ENCODE measurements around the gene TLE5.

Gene TLE5

GRCh38 chr19:3010871-3011270 lies 51.4 kb downstream of the TLE5 start:
- no peaks in the 10 kb centered on the region for H4K20me1 ChIP-seq (ENCODE audit: insufficient read depth)
- H3K4me2 ChIP-seq = no peak overlapping the region
- H3K79me2 ChIP-seq (ENCODE audit: insufficient read depth, low read depth) = no peaks in the 10 kb centered on the region
- peaks cover 7% of the 10 kb centered on the region for H3K4me1 ChIP-seq (ENCODE audit: low read depth, poor library complexity, severe bottlenecking)
- TF ChIP-seq CTCF (conservative IDR thresholded peaks at IDR 0.05; ENCODE audit: low read depth, low read length) = no peak
- no peaks in the 10 kb centered on the region for H3K36me3 ChIP-seq (ENCODE audit: insufficient read depth)
- peaks cover 85% of the 10 kb centered on the region for H3K27me3 ChIP-seq (ENCODE audit: insufficient read depth, low read depth)
- H2AFZ ChIP-seq (ENCODE audit: low read depth) = no peak overlapping the region
- no peak overlapping the region for H3K27ac ChIP-seq
- H3K4me3 ChIP-seq (IDR thresholded peaks at IDR 0.05; ENCODE audit: insufficient read depth, low read depth, low read length) = no peak overlapping the region
- no peak overlapping the region for H3K9ac ChIP-seq

- H3K4me2 ChIP-seq = no peak overlapping the region
- TF ChIP-seq CTCF (conservative IDR thresholded peaks at IDR 0.05; ENCODE audit: low read depth, low read length) = no peak
- H3K27me3 ChIP-seq (ENCODE audit: insufficient read depth, low read depth) = peaks cover 85% of the 10 kb centered on the region
- H3K27ac ChIP-seq = no peak overlapping the region
- H3K4me3 ChIP-seq (IDR thresholded peaks at IDR 0.05; ENCODE audit: insufficient read depth, low read depth, low read length) = no peak overlapping the region
- peaks cover 7% of the 10 kb centered on the region for H3K4me1 ChIP-seq (ENCODE audit: low read depth, poor library complexity, severe bottlenecking)
- no peaks in the 10 kb centered on the region for H4K20me1 ChIP-seq (ENCODE audit: insufficient read depth)
- no peaks in the 10 kb centered on the region for H3K79me2 ChIP-seq (ENCODE audit: insufficient read depth, low read depth)
- no peak overlapping the region for H2AFZ ChIP-seq (ENCODE audit: low read depth)
- H3K36me3 ChIP-seq (ENCODE audit: insufficient read depth) = no peaks in the 10 kb centered on the region
- no peak overlapping the region for H3K9ac ChIP-seq
Measured at GRCh38 chr19:3008994-3009393, 53.3 kb downstream of the TLE5 start.

GRCh38 chr19:3007975-3008374 lies 54.3 kb downstream of the TLE5 start:
- no peaks in the 10 kb centered on the region for H3K79me2 ChIP-seq (ENCODE audit: insufficient read depth, low read depth)
- no peaks in the 10 kb centered on the region for H3K36me3 ChIP-seq (ENCODE audit: insufficient read depth)
- H3K9ac ChIP-seq = no peak overlapping the region
- no peak overlapping the region for H3K4me2 ChIP-seq
- no peak overlapping the region for H2AFZ ChIP-seq (ENCODE audit: low read depth)
- no peak overlapping the region for H3K4me3 ChIP-seq (IDR thresholded peaks at IDR 0.05; ENCODE audit: insufficient read depth, low read depth, low read length)
- H4K20me1 ChIP-seq (ENCODE audit: insufficient read depth) = no peaks in the 10 kb centered on the region
- no peak for TF ChIP-seq CTCF (conservative IDR thresholded peaks at IDR 0.05; ENCODE audit: low read depth, low read length)
- peaks cover 7% of the 10 kb centered on the region for H3K4me1 ChIP-seq (ENCODE audit: low read depth, poor library complexity, severe bottlenecking)
- no peak overlapping the region for H3K27ac ChIP-seq
- H3K27me3 ChIP-seq (ENCODE audit: insufficient read depth, low read depth) = peaks cover 85% of the 10 kb centered on the region

DNA sequence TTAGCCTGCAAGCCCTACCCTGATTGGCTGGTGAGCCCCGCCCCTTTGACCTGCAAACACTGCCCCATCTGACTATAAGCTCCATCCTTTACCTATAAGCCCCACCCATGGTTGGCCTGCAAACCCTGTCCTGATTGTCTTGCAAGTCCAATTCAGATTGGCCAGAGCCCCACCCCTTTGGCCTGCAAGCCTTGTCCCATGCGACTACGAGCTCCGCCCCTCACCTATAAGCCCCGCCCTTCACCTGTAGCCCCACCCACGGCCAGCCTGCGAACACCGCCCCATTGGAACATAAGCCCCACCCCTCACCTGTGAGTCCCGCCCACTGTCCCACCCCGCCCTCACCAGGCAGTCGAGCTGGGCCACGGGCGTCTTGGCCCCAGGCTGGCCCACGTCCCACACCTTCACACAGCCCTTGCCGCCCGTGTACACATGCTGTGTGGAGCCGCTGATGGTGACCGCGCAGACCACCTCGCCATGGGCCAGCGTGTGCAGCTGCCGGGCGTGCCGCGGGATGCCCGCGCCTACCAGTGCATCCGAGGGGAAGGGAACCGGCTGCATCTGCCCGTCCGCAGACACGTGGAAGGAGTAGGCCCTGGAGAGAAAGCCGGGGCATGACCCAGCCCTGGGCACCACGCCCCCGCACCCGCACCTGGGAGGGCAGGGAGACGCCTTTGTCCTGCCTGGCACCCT lies 56.1 kb downstream of the TLE5 start:
- TF ChIP-seq CTCF (conservative IDR thresholded peaks at IDR 0.05; ENCODE audit: low read depth, low read length) = no peak
- no peak overlapping the region for H3K9ac ChIP-seq
- no peak overlapping the region for H3K4me2 ChIP-seq
- peaks cover 80% of the 10 kb centered on the region for H3K27me3 ChIP-seq (ENCODE audit: insufficient read depth, low read depth)
- H3K79me2 ChIP-seq (ENCODE audit: insufficient read depth, low read depth) = no peaks in the 10 kb centered on the region
- no peaks in the 10 kb centered on the region for H3K36me3 ChIP-seq (ENCODE audit: insufficient read depth)
- no peak overlapping the region for H3K27ac ChIP-seq
- no peak overlapping the region for H3K4me3 ChIP-seq (IDR thresholded peaks at IDR 0.05; ENCODE audit: insufficient read depth, low read depth, low read length)
- no peak overlapping the region for H2AFZ ChIP-seq (ENCODE audit: low read depth)
- H3K4me1 ChIP-seq (ENCODE audit: low read depth, poor library complexity, severe bottlenecking) = peaks cover 7% of the 10 kb centered on the region
- no peaks in the 10 kb centered on the region for H4K20me1 ChIP-seq (ENCODE audit: insufficient read depth)

All from KMS-11 (cell line).